PC-9 (cell line): Measurements from ENCODE around the gene PRICKLE3. TPM values are rescaled to one million over a fixed set of nuclear protein-coding genes. Genes with fewer than 3 reads are reported as not detected.

Experiments
- BruUV-seq: library from RNA; stranded (reverse); fragments of 400-500 nt; replicated peaks from 2 replicates; lab custom pipeline; 2021; lab: Mats Ljungman, UMichigan
- CTCF ChIA-PET: fragments of 300-600 bp; sonication (Branson Sonifier 250); formaldehyde crosslinking; loops from one replicate; lab custom pipeline; 2022; ENCODE audit warnings: antibody characterized with exemption; lab: Charles Lee
- POLR2A ChIA-PET: fragments of 300-600 bp; sonication (Branson Sonifier 250); formaldehyde crosslinking; loops from one replicate; lab custom pipeline; 2022; ENCODE audit warnings: antibody characterized with exemption; ENCODE audit not compliant: unreplicated experiment; lab: Charles Lee
- DNase-seq, 2 experiments: peaks; one replicate each; pipeline versions ENCODE4 v3.0.0 to v3.0.0-alpha.2; 2015 to 2022; ENCODE audit warnings: mixed read lengths in 1 of 2
- H2AFZ ChIP-seq: fragments of 200-600 bp; sonication (generic); 2 replicates; pipeline ENCODE4 v1.8.1; 2017; ENCODE audit warnings: antibody characterized with exemption
- H3F3A ChIP-seq: fragments of 200-600 bp; sonication (generic); 2 replicates; pipeline ENCODE4 v1.8.1; 2017; ENCODE audit warnings: antibody characterized with exemption, mild to moderate bottlenecking, low read depth; ENCODE audit not compliant: insufficient read depth
- H3K27ac ChIP-seq: fragments of 200-600 bp; sonication (generic); 2 replicates; pipeline ENCODE4 v1.6.1; 2016; ENCODE audit warnings: mixed run types
- H3K27me3 ChIP-seq: fragments of 200-600 bp; sonication (generic); 2 replicates; pipeline ENCODE4 v1.6.1; 2016; ENCODE audit warnings: low read depth, mixed run types; ENCODE audit not compliant: insufficient read depth
- H3K36me3 ChIP-seq: fragments of 200-600 bp; sonication (generic); 2 replicates; pipeline ENCODE4 v1.6.1; 2016; ENCODE audit warnings: low read depth, mixed run types
- H3K4me1 ChIP-seq: fragments of 200-600 bp; sonication (generic); replicated peaks from 2 replicates; pipeline ENCODE4 v1.6.1; 2016; ENCODE audit warnings: mixed run types; ENCODE audit not compliant: insufficient read depth
- H3K4me2 ChIP-seq: fragments of 200-600 bp; sonication (generic); 2 replicates; pipeline ENCODE4 v1.6.1; 2017; ENCODE audit warnings: mixed run types
- H3K4me3 ChIP-seq: fragments of 200-600 bp; sonication (generic); 2 replicates; pipeline ENCODE4 v1.6.1; 2016; ENCODE audit warnings: mixed run types
- H3K79me2 ChIP-seq: fragments of 200-600 bp; sonication (generic); 2 replicates; pipeline ENCODE4 v1.6.1; 2017; ENCODE audit warnings: low read depth, mixed run types
- H3K9me2 ChIP-seq: fragments of 200-600 bp; sonication (generic); 2 replicates; pipeline ENCODE4 v1.8.1; 2017; ENCODE audit warnings: mild to moderate bottlenecking; ENCODE audit not compliant: insufficient read depth
- H3K9me3 ChIP-seq: fragments of 200-600 bp; sonication (generic); 2 replicates; pipeline ENCODE4 v1.8.1; 2016; ENCODE audit warnings: low read depth; ENCODE audit not compliant: insufficient read depth
- H4K20me1 ChIP-seq: fragments of 200-600 bp; sonication (generic); 2 replicates; pipeline ENCODE4 v1.8.1; 2017; ENCODE audit not compliant: insufficient read depth
- CTCF ChIP-seq: fragments of 200-600 bp; sonication (generic); conservative IDR thresholded peaks from 2 replicates; pipeline ENCODE4 v1.6.1; 2017; ENCODE audit warnings: mixed run types, antibody characterized with exemption, mild to moderate bottlenecking, moderate library complexity
- EZH2 ChIP-seq: fragments of 200-600 bp; sonication (generic); IDR thresholded peaks from 2 replicates; pipeline ENCODE4 v1.8.0; 2017; ENCODE audit warnings: antibody characterized with exemption, low read depth
- intact Hi-C: fragments of 100-400 bp; cut with micrococcal nuclease; formaldehyde crosslinking; loops from one replicate; pipeline ENCODE4 v1.10.0; 2022; ENCODE audit not compliant: unreplicated experiment
- total RNA-seq: library from RNA; stranded (reverse); gene quantifications from 2 replicates; pipeline ENCODE4 v1.2.3, GENCODE V29; 2021

PRICKLE3 gene
- total RNA-seq, 1 experiment from 2014 or later: 13.5 TPM

DNA sequence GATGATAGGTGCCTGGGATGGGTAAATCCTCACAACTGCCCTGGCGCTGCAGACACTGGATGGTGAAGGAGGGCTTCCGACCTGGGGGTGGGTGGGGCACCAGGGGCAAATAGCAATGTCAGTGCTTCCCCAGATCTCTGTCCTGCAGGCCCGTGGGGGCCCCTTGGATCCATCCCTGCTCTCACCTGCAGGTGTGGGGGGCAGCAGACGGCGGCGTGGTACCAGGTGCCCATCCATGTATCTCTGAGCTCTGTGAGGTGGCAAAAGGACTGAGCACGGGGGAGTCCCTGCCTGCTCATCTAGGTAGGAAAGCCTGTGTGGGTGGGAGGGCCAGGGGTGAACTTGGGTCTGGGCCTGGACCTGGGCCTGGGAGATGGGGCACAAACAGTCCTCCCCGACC, 20.4 kb upstream of the PRICKLE3 start:
- no TSS peak for BruUV-seq
- CTCF ChIA-PET: no interaction called here
- Histone ChIP-seq H3K9me3 (no peaks in the 10 kb centered on the region), H3K4me2 (no peak overlapping the region), H3K36me3 (no peaks in the 10 kb centered on the region), H3K9me2 (no peaks in the 10 kb centered on the region), H3K79me2 (no peaks in the 10 kb centered on the region), H2AFZ (no peak overlapping the region), H3K27ac (no peak overlapping the region), H3F3A (no peaks in the 10 kb centered on the region), H3K27me3 (peaks cover 3% of the 10 kb centered on the region; the same call in 1 of the 2 replicates), H3K4me1 (no peaks in the 10 kb centered on the region), H3K4me3 (no peak overlapping the region), H4K20me1 (no peaks in the 10 kb centered on the region)
- no peak for DNase-seq
- TF ChIP-seq EZH2 (no peak), CTCF (no peak)
- intact Hi-C loops: no loop called here
- POLR2A ChIA-PET: no interaction called here

- Histone ChIP-seq H3K9me2 (no peaks in the 10 kb centered on the region), H3K27ac (no peak overlapping the region), H3K27me3 (no peaks in the 10 kb centered on the region), H3K4me3 (no peak overlapping the region), H3K9me3 (no peaks in the 10 kb centered on the region), H3K36me3 (no peaks in the 10 kb centered on the region), H2AFZ (no peak overlapping the region), H3F3A (no peaks in the 10 kb centered on the region), H3K79me2 (no peaks in the 10 kb centered on the region), H3K4me2 (no peak overlapping the region), H4K20me1 (no peaks in the 10 kb centered on the region), H3K4me1 (no peaks in the 10 kb centered on the region)
- TF ChIP-seq CTCF: no peak
- no peak for TF ChIP-seq EZH2
- ChIA-PET CTCF (no interaction called here), POLR2A (no interaction called here)
- no TSS peak for BruUV-seq
- intact Hi-C loops: no loop called here
- no peak for DNase-seq
Measured at GRCh38 chrX:49205443-49205842, 19.3 kb upstream of the PRICKLE3 start.

DNA sequence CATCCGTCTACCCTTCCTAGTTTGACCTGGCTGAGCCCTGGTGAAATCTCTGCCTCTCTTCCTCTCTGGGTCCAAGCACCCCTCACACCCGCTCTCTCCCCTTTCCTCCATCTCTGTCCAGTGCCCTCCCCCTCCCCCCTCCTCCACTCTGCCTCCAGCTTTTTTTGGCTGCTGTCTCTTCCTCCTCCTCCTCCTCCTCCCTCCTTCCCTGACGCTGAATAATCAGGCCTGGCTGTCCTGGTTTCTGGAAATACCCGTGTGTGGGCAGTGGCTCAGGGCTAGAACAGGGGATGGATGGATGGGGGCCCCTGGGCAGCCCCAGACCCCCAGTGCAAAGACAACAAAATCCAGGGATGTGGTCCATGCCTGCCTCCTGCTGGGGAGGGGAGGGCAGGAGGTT, 18.5 kb upstream of the PRICKLE3 start:
- Histone ChIP-seq H3K27ac (no peak overlapping the region), H3K4me1 (no peaks in the 10 kb centered on the region), H3K27me3 (no peaks in the 10 kb centered on the region), H3K36me3 (no peaks in the 10 kb centered on the region), H3K9me2 (no peaks in the 10 kb centered on the region), H3K9me3 (no peaks in the 10 kb centered on the region), H3K79me2 (no peaks in the 10 kb centered on the region), H3K4me2 (no peak overlapping the region), H3F3A (no peaks in the 10 kb centered on the region), H2AFZ (no peak overlapping the region), H3K4me3 (no peak overlapping the region), H4K20me1 (no peaks in the 10 kb centered on the region)
- ChIA-PET POLR2A (no interaction called here), CTCF (no interaction called here)
- DNase-seq: no peak
- intact Hi-C loops: no loop called here
- no peak for TF ChIP-seq CTCF
- TF ChIP-seq EZH2: no peak
- no TSS peak for BruUV-seq
